K562 (cell line): ENCODE results near the gene TRAPPC2B. TPM values are rescaled to one million over a fixed set of nuclear protein-coding genes. Genes with fewer than 3 reads are reported as not detected.

Source experiments
- BCL6 ChIP-seq: fragments of 250-450 bp; sonication (Bioruptor Pico); IDR thresholded peaks from 2 replicates; pipeline ENCODE4 v1.4.0; 2020
- CREB1 ChIP-seq, 2 experiments: sonication (generic) in 1 of 2; formaldehyde crosslinking in 1 of 2; IDR thresholded peaks; 2 replicates each; pipeline versions ENCODE4 v1.6.1 to v1.8.0; 2012 to 2022; ENCODE audit warnings: inconsistent platforms in 1 of 2, mild to moderate bottlenecking in 1 of 2, missing genetic modification reagents in 1 of 2, moderate library complexity in 1 of 2
- CREB5 ChIP-seq: fragments of 250-450 bp; sonication (Bioruptor Pico); IDR thresholded peaks from 2 replicates; pipeline ENCODE4 v1.5.0; 2020; ENCODE audit warnings: mild to moderate bottlenecking
- CREM ChIP-seq: IDR thresholded peaks from 2 replicates; pipeline ENCODE4 v1.6.1; 2014; ENCODE audit warnings: antibody characterized with exemption, low read depth
- CTBP1 ChIP-seq: fragments of 450-650 bp; IDR thresholded peaks from 2 replicates; pipeline ENCODE4 v1.6.1; 2016; ENCODE audit warnings: borderline replicate concordance
- EZH2 ChIP-seq: IDR thresholded peaks from 2 replicates; pipeline ENCODE4 v1.6.1; 2012; ENCODE audit warnings: low read depth, mild to moderate bottlenecking, inconsistent platforms, low read length, borderline replicate concordance
- HIVEP1 ChIP-seq: fragments of 250-450 bp; sonication (Bioruptor Pico); IDR thresholded peaks from 2 replicates; pipeline ENCODE4 v1.4.0; 2020; ENCODE audit warnings: mild to moderate bottlenecking
- HNRNPLL ChIP-seq: fragments of 200-400 bp; formaldehyde crosslinking; IDR thresholded peaks from 2 replicates; pipeline ENCODE4 v1.6.1; 2017; ENCODE audit warnings: low read length, low read depth, mild to moderate bottlenecking; ENCODE audit not compliant: poor library complexity, severe bottlenecking
- IRF9 ChIP-seq: fragments of 450-650 bp; IDR thresholded peaks from 2 replicates; pipeline ENCODE4 v1.6.1; 2016; ENCODE audit warnings: missing biosample characterization, missing genetic modification characterization
- MCM2 ChIP-seq: fragments of 450-650 bp; IDR thresholded peaks from 2 replicates; pipeline ENCODE4 v1.6.1; 2017; ENCODE audit warnings: low read depth, mild to moderate bottlenecking
- PRMT5 ChIP-seq: sonication (generic); formaldehyde crosslinking; IDR thresholded peaks from 2 replicates; pipeline ENCODE4 v1.5.0; 2020; ENCODE audit warnings: missing genetic modification reagents
- SMAD4 ChIP-seq: fragments of 250-450 bp; sonication (Bioruptor Pico); conservative IDR thresholded peaks from 2 replicates; pipeline ENCODE4 v1.8.0; 2021; ENCODE audit warnings: inconsistent platforms, mild to moderate bottlenecking, moderate library complexity
- SOX6 ChIP-seq: fragments of 450-650 bp; IDR thresholded peaks from 2 replicates; pipeline ENCODE4 v1.6.1; 2014; ENCODE audit warnings: mild to moderate bottlenecking
- TCF3 ChIP-seq: sonication (generic); formaldehyde crosslinking; IDR thresholded peaks from 2 replicates; pipeline ENCODE4 v1.4.0; 2020; ENCODE audit warnings: mild to moderate bottlenecking, missing genetic modification reagents
- U2AF1 ChIP-seq: fragments of 200-400 bp; formaldehyde crosslinking; optimal IDR thresholded peaks from 2 replicates; pipeline ENCODE3; 2017; ENCODE audit warnings: mild to moderate bottlenecking, low read depth, low read length, moderate library complexity
- ZHX1 ChIP-seq: fragments of 150-350 bp; conservative IDR thresholded peaks from 2 replicates; pipeline ENCODE4 v1.6.1; 2014; ENCODE audit warnings: low read length
- ZKSCAN8 ChIP-seq: fragments of 200-800 bp; sonication (Bioruptor generic); IDR thresholded peaks from 2 replicates; pipeline ENCODE4 v1.6.1; 2016; ENCODE audit warnings: missing genetic modification characterization, missing compliant biosample characterization
- ZNF197 ChIP-seq: fragments of 200-800 bp; sonication (Bioruptor generic); IDR thresholded peaks from 2 replicates; pipeline ENCODE4 v1.6.1; 2016; ENCODE audit warnings: low read depth, missing genetic modification characterization, missing compliant biosample characterization
- ZNF75A ChIP-seq: fragments of 450-650 bp; formaldehyde crosslinking; IDR thresholded peaks from 2 replicates; pipeline ENCODE4 v1.4.0; 2020; ENCODE audit warnings: mild to moderate bottlenecking
- polyA plus RNA-seq, 8 experiments: library from polyadenylated mRNA; depleted of rRNA in 4 of 8; stranded (reverse) in 5 of 8; unstranded in 3 of 8; fragments of >200 nt; fragmentation: Nextera tagmentation in 2 of 8; fragmentation: Illumina TruSeq in 1 of 8; extraction: Ambion mirVana in 2 of 8; extraction: Trizol in 1 of 8; gene quantifications; 2 replicates each; pipeline versions ENCODE4 v1.2.1 to v1.2.3, GENCODE V29; 2011 to 2014; ENCODE audit warnings: inconsistent platforms in 1 of 8, missing spikeins in 1 of 8
- total RNA-seq, 7 experiments: library from RNA; depleted of rRNA in 6 of 7; stranded (reverse); fragments of >200 nt in 6 of 7; fragmentation: Illumina TruSeq in 2 of 7; extraction: Trizol in 2 of 7; gene quantifications; 2 replicates each; pipeline versions ENCODE4 v1.2.1 to v1.2.3, GENCODE V29; 2011 to 2021; ENCODE audit warnings: low replicate concordance in 1 of 7
- TF ChIP-seq, protein P1 (sequence below): IDR thresholded peaks from 2 replicates; pipeline ENCODE4 v1.6.1; 2016; ENCODE audit warnings: missing genetic modification characterization, missing compliant biosample characterization
- TF ChIP-seq, protein P2 (sequence below), 2 experiments: fragments of 450-650 bp in 1 of 2; sonication (generic) in 1 of 2; formaldehyde crosslinking; conservative IDR thresholded peaks; 2 replicates each; pipeline versions ENCODE4 v1.4.0 to v1.8.1; 2020 to 2022; ENCODE audit warnings: mild to moderate bottlenecking in 1 of 2, missing genetic modification reagents in 1 of 2

Gene TRAPPC2B
- total and polyA plus RNA-seq, 9 of the 15 experiments (the other 6 are each of a cell fraction or from before 2014, with no cell fraction given), result 2.2 to 20.4 (median 4.6) TPM

GRCh38 chr19:57410877-57411671 lies 47.7 kb downstream of the TRAPPC2B start, which contains the start of gene ZNF17 (continued):
- TF ChIP-seq HNRNPLL, result peak; percentile 11
- no peak for TF ChIP-seq MCM2
- no peak for TF ChIP-seq HIVEP1 (CRISPR knock-in tag)
- TF ChIP-seq PRMT5, result no peak
- TF ChIP-seq, protein P1, sequence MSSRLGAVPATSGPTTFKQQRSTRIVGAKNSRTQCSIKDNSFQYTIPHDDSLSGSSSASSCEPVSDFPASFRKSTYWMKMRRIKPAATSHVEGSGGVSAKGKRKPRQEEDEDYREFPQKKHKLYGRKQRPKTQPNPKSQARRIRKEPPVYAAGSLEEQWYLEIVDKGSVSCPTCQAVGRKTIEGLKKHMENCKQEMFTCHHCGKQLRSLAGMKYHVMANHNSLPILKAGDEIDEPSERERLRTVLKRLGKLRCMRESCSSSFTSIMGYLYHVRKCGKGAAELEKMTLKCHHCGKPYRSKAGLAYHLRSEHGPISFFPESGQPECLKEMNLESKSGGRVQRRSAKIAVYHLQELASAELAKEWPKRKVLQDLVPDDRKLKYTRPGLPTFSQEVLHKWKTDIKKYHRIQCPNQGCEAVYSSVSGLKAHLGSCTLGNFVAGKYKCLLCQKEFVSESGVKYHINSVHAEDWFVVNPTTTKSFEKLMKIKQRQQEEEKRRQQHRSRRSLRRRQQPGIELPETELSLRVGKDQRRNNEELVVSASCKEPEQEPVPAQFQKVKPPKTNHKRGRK (tag), result no peak
- peak; percentile 26; the same call in 1 of the 2 replicates for TF ChIP-seq CTBP1
- no peak for TF ChIP-seq IRF9 (tag)
- no peak for TF ChIP-seq SMAD4 (CRISPR knock-in tag)
- no peak for TF ChIP-seq CREB5 (CRISPR knock-in tag)
- no peak for TF ChIP-seq U2AF1
- 0 out of 2 replicates have a peak, but pooled peaks have one; percentile 30 for TF ChIP-seq ZNF197 (CRISPR knock-in tag)
- no peak for TF ChIP-seq ZHX1
- no peak for TF ChIP-seq ZNF75A (CRISPR knock-in tag)
- no peak for TF ChIP-seq TCF3
- TF ChIP-seq CREB1 (IDR thresholded peaks at IDR 0.05), result peak; percentile 81
- TF ChIP-seq CREB1 (CRISPR knock-in tag; IDR thresholded peaks at IDR 0.05), result peak; percentile 76
- TF ChIP-seq BCL6, result no peak
- TF ChIP-seq, protein P2, sequence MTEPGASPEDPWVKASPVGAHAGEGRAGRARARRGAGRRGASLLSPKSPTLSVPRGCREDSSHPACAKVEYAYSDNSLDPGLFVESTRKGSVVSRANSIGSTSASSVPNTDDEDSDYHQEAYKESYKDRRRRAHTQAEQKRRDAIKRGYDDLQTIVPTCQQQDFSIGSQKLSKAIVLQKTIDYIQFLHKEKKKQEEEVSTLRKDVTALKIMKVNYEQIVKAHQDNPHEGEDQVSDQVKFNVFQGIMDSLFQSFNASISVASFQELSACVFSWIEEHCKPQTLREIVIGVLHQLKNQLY (CRISPR knock-in tag; conservative IDR thresholded peaks at IDR 0.05), result no peak
- 0 out of 2 replicates have a peak, but pooled peaks have one; percentile 11 for TF ChIP-seq SOX6
- no peak for TF ChIP-seq EZH2
- TF ChIP-seq CREM, result peak; percentile 93
- no peak for TF ChIP-seq ZKSCAN8 (CRISPR knock-in tag)
